Measurements from ENCODE around the gene DYNC2H1.

- TF ChIP-seq CTCF (IDR thresholded peaks at IDR 0.05) (no peak), POLR2A (IDR thresholded peaks at IDR 0.05) (no peak), EP300 (IDR thresholded peaks at IDR 0.05) (no peak)
Observed at GRCh38 chr11:103488579-103488978, 379.4 kb downstream of the DYNC2H1 start.
